Immature natural killer cell (primary cell): Measurements from ENCODE around the gene ALK. TPM values are rescaled to one million over a fixed set of nuclear protein-coding genes. Genes with fewer than 3 reads are reported as not detected.

Experiments used
- DNase-seq, 3 donors: peaks; one replicate each; pipeline ENCODE4 v3.0.0; 2022; ENCODE audit warnings: mixed read lengths in 1 of 3
- H3K27ac Mint-ChIP-seq, 6 donors: one replicate each; pipeline ENCODE4 v1.8.0; 2020; ENCODE audit warnings: mixed read lengths in 6 of 6, mild to moderate bottlenecking in 5 of 6, inconsistent platforms in 4 of 6, moderate library complexity in 3 of 6
- H3K27me3 Mint-ChIP-seq, 3 donors: one replicate each; pipeline ENCODE4 v1.8.0; 2020 to 2021; ENCODE audit warnings: low read depth in 3 of 3, mild to moderate bottlenecking in 3 of 3, mixed read lengths in 3 of 3, moderate library complexity in 3 of 3, inconsistent platforms in 1 of 3
- H3K36me3 Mint-ChIP-seq, 3 donors: one replicate each; pipeline ENCODE4 v1.8.0; 2020; ENCODE audit warnings: mixed read lengths in 3 of 3, inconsistent platforms in 2 of 3, mild to moderate bottlenecking in 2 of 3
- H3K4me1 Mint-ChIP-seq, 2 donors: one replicate each; pipeline ENCODE4 v1.8.0; 2020; ENCODE audit warnings: inconsistent platforms in 2 of 2, mild to moderate bottlenecking in 2 of 2, mixed read lengths in 2 of 2, moderate library complexity in 1 of 2
- H3K4me3 Mint-ChIP-seq, 5 donors: one replicate each; pipeline ENCODE4 v1.8.0; 2020; ENCODE audit warnings: mild to moderate bottlenecking in 5 of 5, mixed read lengths in 5 of 5, inconsistent platforms in 3 of 5, moderate library complexity in 3 of 5
- H3K9me3 Mint-ChIP-seq, 6 donors: one replicate each; pipeline ENCODE4 v1.8.0; 2020; ENCODE audit warnings: mild to moderate bottlenecking in 6 of 6, mixed read lengths in 6 of 6, inconsistent platforms in 4 of 6, moderate library complexity in 3 of 6
- polyA plus RNA-seq, 3 donors: library from polyadenylated mRNA; unstranded; fragments of 300-500 nt; fragmentation: Illumina TruSeq; gene quantifications; one replicate each; pipeline ENCODE4 v1.2.3, GENCODE V29; 2021

ALK gene
- polyA plus RNA-seq, 3 donors from 2014 or later = not detected

DNA sequence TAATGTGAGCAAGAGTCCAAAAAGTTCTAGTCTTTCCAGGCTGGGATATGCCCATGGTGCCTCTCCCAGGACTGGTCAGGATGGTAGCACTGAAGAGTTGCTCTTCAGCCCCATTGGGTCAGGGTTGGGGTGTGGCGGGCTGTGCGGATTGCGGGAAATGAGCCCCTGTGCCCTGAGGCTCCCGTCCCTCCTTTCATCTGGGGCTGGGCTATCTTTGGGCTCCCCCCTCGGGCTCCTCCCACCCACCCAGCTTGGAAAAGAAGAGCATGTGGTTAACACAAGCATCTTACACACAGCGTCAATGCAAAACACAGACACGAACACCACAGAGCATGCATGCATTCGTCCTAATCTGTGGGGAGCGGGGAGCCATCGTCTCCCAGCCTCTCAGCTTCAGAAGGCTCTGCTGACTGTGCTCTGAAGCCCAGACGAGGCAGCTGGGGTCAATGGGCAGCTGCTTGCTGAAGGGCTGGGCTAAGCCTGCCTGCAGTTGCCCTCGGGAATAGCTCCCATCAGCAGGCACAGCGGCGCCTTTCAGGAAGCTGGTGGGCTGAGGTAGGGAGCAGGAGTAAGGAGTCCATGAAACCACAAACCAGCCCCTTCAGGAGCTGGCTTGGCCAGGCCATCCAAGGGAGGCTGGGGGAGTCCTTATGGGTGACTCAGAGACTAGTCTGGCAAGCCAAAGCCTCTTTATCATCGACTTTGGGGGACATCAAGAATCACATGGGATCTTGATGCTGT, 693.3 kb downstream of the ALK start:
- no peak overlapping the region for H3K27ac Mint-ChIP-seq
- H3K36me3 Mint-ChIP-seq = no peaks in the 10 kb centered on the region
- DNase-seq = no peak
- no peaks in the 10 kb centered on the region for H3K9me3 Mint-ChIP-seq
- no peaks in the 10 kb centered on the region for H3K4me1 Mint-ChIP-seq
- H3K27me3 Mint-ChIP-seq = peaks cover 4 to 9% (median 9%) of the 10 kb centered on the region in 3 donors
- no peak overlapping the region for H3K4me3 Mint-ChIP-seq

- Mint-ChIP-seq H3K4me1 (no peaks in the 10 kb centered on the region), H3K27ac (no peak overlapping the region), H3K36me3 (no peaks in the 10 kb centered on the region), H3K9me3 (no peaks in the 10 kb centered on the region), H3K4me3 (no peak overlapping the region), H3K27me3 (peaks cover 7 to 9% (median 7%) of the 10 kb centered on the region in 3 donors)
- no peak for DNase-seq
Observed at GRCh38 chr2:29226808-29227207, 694.6 kb downstream of the ALK start.

DNA sequence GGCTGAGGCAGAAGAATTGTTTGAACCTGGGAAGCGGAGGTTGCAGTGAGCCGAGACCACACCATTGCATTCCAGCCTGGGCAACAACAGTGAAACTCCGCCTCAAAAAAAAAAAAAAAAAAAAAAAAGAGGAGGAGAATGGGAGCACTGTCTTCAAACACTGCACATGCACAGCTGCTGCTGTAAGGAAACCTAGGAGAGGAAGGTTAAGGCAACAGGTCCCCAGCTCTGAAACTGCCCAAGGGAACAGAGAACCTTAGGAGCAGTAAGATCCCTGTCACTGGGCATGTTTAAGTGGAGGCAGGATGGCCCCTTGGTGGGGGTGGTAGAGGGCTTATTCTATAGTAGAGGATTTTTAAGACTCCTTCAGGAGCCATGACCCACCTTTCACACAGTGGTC, 695.0 kb downstream of the ALK start:
- H3K4me1 Mint-ChIP-seq = no peaks in the 10 kb centered on the region
- H3K27ac Mint-ChIP-seq = no peak overlapping the region
- H3K9me3 Mint-ChIP-seq = no peaks in the 10 kb centered on the region
- DNase-seq = no peak
- no peak overlapping the region for H3K4me3 Mint-ChIP-seq
- no peaks in the 10 kb centered on the region for H3K36me3 Mint-ChIP-seq
- H3K27me3 Mint-ChIP-seq = peaks cover 7 to 9% (median 7%) of the 10 kb centered on the region in 3 donors

DNA sequence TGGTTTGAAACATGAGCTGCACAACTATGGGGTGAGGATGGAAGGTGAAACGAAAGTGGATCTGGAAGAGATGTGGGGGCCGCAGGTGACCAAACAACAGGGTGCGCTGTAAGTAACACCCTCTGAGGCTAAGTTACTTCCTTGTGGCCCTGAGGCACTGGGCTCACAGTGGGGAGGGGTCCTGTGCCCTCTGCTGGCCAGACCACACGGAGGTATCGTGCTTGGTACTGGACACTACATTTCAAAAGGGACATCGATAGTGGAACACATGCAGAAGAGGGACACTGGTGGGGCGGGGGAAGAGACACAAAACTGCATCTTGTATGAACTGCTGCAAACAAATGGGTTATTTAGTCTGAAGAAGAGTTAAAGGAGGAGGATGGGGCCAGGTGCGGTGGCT, 695.6 kb downstream of the ALK start:
- peaks cover 7 to 9% (median 7%) of the 10 kb centered on the region in 3 donors for H3K27me3 Mint-ChIP-seq

GRCh38 chr2:29224693-29225551, 696.5 kb downstream of the ALK start:
- Mint-ChIP-seq H3K4me3 (no peak overlapping the region), H3K27me3 (peaks cover 5 to 9% (median 7%) of the 10 kb centered on the region in 3 donors), H3K36me3 (no peaks in the 10 kb centered on the region), H3K4me1 (no peaks in the 10 kb centered on the region), H3K27ac (no peak overlapping the region), H3K9me3 (no peaks in the 10 kb centered on the region)
- DNase-seq = no peak

More for the DNA sequence above, 695.6 kb downstream of the ALK start:
- Mint-ChIP-seq H3K4me1 (no peaks in the 10 kb centered on the region), H3K4me3 (no peak overlapping the region), H3K27ac (no peak overlapping the region), H3K36me3 (no peaks in the 10 kb centered on the region), H3K9me3 (no peaks in the 10 kb centered on the region)
- DNase-seq = no peak

- no peak for DNase-seq
- Mint-ChIP-seq H3K36me3 (no peaks in the 10 kb centered on the region), H3K9me3 (no peaks in the 10 kb centered on the region), H3K4me1 (no peaks in the 10 kb centered on the region), H3K4me3 (no peak overlapping the region), H3K27me3 (peaks cover 5 to 9% (median 6%) of the 10 kb centered on the region in 3 donors), H3K27ac (no peak overlapping the region)
Observed at GRCh38 chr2:29223851-29224692, 697.3 kb downstream of the ALK start.

DNA sequence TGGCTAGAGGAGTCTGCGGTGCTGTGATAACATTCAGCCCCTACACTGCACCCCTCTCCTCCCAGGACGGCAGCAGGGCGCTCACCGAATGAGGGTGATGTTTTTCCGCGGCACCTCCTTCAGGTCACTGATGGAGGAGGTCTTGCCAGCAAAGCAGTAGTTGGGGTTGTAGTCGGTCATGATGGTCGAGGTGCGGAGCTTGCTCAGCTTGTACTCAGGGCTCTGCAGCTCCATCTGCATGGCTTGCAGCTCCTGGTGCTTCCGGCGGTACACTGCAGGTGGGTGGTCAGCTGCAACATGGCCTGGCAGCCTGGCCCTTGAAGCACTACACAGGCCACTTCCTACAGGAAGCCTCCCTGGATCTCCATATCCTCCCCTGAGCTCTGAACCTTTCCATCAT, 698.1 kb downstream of the ALK start:
- Mint-ChIP-seq H3K27me3 (peaks cover 5 to 9% (median 6%) of the 10 kb centered on the region in 3 donors), H3K36me3 (no peaks in the 10 kb centered on the region), H3K27ac (no peak overlapping the region), H3K4me3 (no peak overlapping the region), H3K9me3 (no peaks in the 10 kb centered on the region), H3K4me1 (no peaks in the 10 kb centered on the region)
- no peak for DNase-seq

DNA sequence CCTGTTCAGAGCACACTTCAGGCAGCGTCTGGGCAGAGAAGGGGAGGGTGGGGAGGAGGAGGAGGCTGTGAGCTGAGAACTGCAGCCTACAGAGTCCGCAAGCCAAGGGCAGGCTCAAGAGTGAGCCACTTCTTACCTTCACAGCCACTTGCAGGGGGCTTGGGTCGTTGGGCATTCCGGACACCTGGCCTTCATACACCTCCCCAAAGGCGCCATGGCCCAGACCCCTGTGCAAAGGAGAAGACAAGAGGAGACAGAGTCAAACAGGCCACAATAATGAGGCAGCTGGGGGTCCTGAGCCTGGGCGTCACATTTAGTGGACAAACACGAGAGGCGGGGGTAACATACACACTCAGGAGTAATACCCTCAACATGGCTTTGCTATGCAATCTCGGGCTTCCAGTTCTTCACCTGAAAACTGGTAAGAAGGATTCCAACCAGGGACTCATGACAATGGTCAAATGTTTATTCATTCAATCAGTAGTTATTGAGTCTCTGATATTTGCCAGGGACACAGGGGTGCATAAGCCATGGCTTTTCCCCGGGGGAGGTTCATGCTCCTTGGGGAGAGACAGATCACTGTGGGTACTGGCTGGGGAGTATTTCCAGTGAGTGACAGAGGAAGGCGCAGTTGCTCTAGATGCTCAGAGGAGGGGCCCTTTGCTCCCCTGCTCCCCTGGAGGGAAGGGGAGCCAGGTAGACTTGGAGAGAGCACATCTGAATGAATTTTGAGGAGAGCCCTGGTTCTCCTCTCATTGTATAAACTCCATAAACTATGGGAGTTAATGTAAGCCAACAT, 698.8 kb downstream of the ALK start:
- DNase-seq = no peak
- Mint-ChIP-seq H3K36me3 (no peaks in the 10 kb centered on the region), H3K27me3 (peaks cover 5 to 9% (median 6%) of the 10 kb centered on the region in 3 donors), H3K9me3 (no peaks in the 10 kb centered on the region), H3K4me3 (no peak overlapping the region), H3K27ac (no peak overlapping the region), H3K4me1 (no peaks in the 10 kb centered on the region)

DNA sequence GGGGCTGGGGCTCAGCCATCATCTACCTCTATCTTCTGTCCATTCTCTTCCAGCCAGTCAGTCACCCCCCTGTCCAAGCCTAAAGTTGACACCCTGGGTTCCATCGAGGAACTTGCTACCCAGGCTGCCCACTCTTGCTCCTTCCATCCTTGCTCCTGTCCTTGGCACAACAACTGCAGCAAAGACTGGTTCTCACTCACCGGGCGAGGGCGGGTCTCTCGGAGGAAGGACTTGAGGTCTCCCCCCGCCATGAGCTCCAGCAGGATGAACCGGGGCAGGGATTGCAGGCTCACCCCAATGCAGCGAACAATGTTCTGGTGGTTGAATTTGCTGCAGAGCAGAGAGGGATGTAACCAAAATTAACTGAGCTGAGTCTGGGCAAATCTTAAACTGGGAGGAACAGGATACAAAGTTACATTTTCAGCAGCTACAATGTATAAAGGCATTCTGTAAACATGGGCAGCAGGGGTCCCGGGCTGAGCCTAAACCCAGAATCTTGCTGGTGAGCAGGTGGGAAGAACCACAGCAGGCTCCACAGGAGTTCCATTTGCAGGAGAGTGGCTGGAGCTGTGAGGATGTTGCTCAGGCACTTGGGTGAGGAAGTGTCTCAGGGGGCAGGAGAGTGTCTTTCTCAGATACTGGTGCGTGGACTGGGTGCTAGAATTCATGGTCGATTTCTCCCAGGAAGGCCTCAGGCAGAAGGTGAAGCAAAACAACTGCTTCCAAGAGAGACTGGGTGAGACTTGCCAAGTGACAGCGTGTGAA, 700.7 kb downstream of the ALK start:
- no peaks in the 10 kb centered on the region for H3K4me1 Mint-ChIP-seq
- H3K27me3 Mint-ChIP-seq = peaks cover 4 to 9% (median 5%) of the 10 kb centered on the region in 3 donors
- no peak overlapping the region for H3K4me3 Mint-ChIP-seq
- no peaks in the 10 kb centered on the region for H3K9me3 Mint-ChIP-seq
- H3K27ac Mint-ChIP-seq = no peak overlapping the region
- no peak for DNase-seq
- H3K36me3 Mint-ChIP-seq = no peaks in the 10 kb centered on the region

- no peak overlapping the region for H3K4me3 Mint-ChIP-seq
- H3K9me3 Mint-ChIP-seq = no peaks in the 10 kb centered on the region
- no peaks in the 10 kb centered on the region for H3K36me3 Mint-ChIP-seq
- H3K27me3 Mint-ChIP-seq = peaks cover 2 to 6% (median 4%) of the 10 kb centered on the region in 3 donors
- no peak overlapping the region for H3K27ac Mint-ChIP-seq
- no peaks in the 10 kb centered on the region for H3K4me1 Mint-ChIP-seq
- DNase-seq = no peak
Observed at GRCh38 chr2:29219374-29219773, 702.0 kb downstream of the ALK start.

- Mint-ChIP-seq H3K9me3 (no peaks in the 10 kb centered on the region), H3K36me3 (no peaks in the 10 kb centered on the region), H3K4me1 (no peaks in the 10 kb centered on the region), H3K4me3 (no peak overlapping the region), H3K27me3 (peaks cover 2 to 4% (median 4%) of the 10 kb centered on the region in 3 donors), H3K27ac (no peak overlapping the region)
- no peak for DNase-seq
Observed at GRCh38 chr2:29218550-29219125, 702.7 kb downstream of the ALK start.

DNA sequence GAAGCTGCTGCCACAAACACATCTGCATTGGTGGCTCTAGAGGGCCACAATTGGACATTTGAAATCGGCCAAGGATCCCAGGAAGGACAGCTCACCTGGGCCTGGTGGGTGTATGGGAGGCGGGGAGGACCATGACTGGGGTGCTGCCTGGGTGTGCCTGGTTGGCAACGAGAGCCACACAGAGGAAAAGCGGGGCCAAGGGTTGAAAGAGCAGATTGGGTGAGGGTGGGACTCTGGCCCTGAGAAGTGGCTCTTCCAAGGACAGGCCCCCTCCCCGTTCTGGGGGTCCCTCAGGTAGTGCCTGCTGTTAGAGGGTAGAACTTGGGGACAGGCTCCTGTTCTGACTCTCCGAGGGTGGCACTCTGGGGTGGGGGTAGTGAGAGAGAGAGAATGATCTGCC, 703.3 kb downstream of the ALK start:
- no peaks in the 10 kb centered on the region for H3K9me3 Mint-ChIP-seq

More for the DNA sequence above, 703.3 kb downstream of the ALK start:
- Mint-ChIP-seq H3K4me1 (no peaks in the 10 kb centered on the region), H3K27me3 (peaks cover 0 to 4% (median 4%) of the 10 kb centered on the region in 3 donors), H3K36me3 (no peaks in the 10 kb centered on the region), H3K27ac (no peak overlapping the region), H3K4me3 (no peak overlapping the region)
- DNase-seq = no peak
